Stomach (tissue), 4 donors: ENCODE results near the gene DPF3.

Source experiments
- EP300 ChIP-seq: sonication (generic); formaldehyde crosslinking; IDR thresholded peaks from one replicate; pipeline ENCODE4 v1.6.1; 2017; ENCODE audit warnings: antibody characterized with exemption
- POLR2A ChIP-seq, 4 donors: fragments of 450-650 bp; IDR thresholded peaks; one replicate each; pipeline ENCODE4 v1.6.1; 2016; ENCODE audit warnings: antibody characterized with exemption in 4 of 4, control low read depth in 2 of 4, mild to moderate bottlenecking in 1 of 4, moderate library complexity in 1 of 4
- POLR2AphosphoS5 ChIP-seq, 3 donors: sonication (generic); formaldehyde crosslinking; IDR thresholded peaks; one replicate each; pipeline ENCODE4 v1.6.1; 2016; ENCODE audit warnings: antibody characterized with exemption in 3 of 3
- TF ChIP-seq, protein P1 (sequence below), 7 experiments: fragments of 450-650 bp in 4 of 7; fragments of 200-600 bp in 3 of 7; sonication (generic) in 3 of 7; IDR thresholded peaks; one replicate each; pipeline ENCODE4 v1.5.1; 2016 to 2019; ENCODE audit warnings: antibody characterized with exemption in 7 of 7, control low read depth in 2 of 7, mild to moderate bottlenecking in 1 of 7

DNA sequence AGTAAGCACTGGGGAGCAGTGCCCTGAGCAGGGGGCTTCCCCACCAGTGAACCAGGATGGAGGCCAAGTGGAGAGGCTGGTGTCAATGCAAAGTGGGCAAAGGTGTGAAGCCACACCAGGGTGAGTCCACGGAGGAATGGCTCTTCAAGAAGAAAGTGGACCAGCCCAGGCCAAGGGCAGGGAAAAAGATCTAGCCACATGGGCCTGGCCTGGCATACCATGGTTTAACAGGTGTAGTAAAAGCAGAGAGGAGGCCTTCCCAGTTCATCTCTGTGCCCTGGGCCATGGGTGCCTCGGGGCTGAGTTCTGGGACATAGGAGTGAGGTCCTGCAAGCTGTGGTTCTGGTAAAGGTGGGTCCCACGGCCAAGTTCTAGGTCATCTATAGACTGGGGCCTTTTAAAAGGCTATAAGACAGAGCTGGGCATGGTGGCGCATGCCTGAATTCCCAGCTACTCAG is 153.4 kb downstream of the DPF3 start:
- TF ChIP-seq, protein P1, sequence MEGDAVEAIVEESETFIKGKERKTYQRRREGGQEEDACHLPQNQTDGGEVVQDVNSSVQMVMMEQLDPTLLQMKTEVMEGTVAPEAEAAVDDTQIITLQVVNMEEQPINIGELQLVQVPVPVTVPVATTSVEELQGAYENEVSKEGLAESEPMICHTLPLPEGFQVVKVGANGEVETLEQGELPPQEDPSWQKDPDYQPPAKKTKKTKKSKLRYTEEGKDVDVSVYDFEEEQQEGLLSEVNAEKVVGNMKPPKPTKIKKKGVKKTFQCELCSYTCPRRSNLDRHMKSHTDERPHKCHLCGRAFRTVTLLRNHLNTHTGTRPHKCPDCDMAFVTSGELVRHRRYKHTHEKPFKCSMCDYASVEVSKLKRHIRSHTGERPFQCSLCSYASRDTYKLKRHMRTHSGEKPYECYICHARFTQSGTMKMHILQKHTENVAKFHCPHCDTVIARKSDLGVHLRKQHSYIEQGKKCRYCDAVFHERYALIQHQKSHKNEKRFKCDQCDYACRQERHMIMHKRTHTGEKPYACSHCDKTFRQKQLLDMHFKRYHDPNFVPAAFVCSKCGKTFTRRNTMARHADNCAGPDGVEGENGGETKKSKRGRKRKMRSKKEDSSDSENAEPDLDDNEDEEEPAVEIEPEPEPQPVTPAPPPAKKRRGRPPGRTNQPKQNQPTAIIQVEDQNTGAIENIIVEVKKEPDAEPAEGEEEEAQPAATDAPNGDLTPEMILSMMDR (IDR thresholded peaks at IDR 0.05) = no peak
- TF ChIP-seq POLR2AphosphoS5 (IDR thresholded peaks at IDR 0.05) (no peak), EP300 (no peak), POLR2A (IDR thresholded peaks at IDR 0.05) (no peak)
